PC-9 (cell line): Measurements from ENCODE around the gene PRKAR2B.

ENCODE experiments used
- CTCF ChIP-seq: fragments of 200-600 bp; sonication (generic); conservative IDR thresholded peaks from 2 replicates; pipeline ENCODE4 v1.6.1; 2017; ENCODE audit warnings: mixed run types, antibody characterized with exemption, mild to moderate bottlenecking, moderate library complexity
- EZH2 ChIP-seq: fragments of 200-600 bp; sonication (generic); IDR thresholded peaks from 2 replicates; pipeline ENCODE4 v1.8.0; 2017; ENCODE audit warnings: antibody characterized with exemption, low read depth

DNA sequence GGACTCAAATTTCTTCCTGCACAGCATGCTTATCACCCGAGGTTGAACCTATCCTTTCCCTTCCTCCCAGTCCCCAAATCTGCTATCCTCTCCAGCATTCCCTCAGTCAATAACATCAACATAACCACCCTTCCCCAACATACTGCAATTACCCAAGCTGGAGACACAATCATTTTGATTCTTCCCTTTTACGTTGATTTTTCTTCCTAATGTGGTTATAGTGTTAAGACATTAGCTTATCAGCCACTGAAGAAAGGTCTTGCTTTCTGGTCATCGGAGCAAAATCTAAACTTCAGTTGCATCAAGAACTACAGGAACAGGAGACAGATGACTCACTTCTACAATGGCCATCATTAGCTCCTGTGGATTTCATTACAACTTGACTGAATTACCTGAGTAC is 120.8 kb downstream of the PRKAR2B start:
- TF ChIP-seq CTCF, result no peak
- no peak for TF ChIP-seq EZH2
